GM18907 (cell line): ENCODE results near the gene MED7.

Experiments used
- ATAC-seq: cut with Tn5 transposase; IDR thresholded peaks from one replicate; pipeline ENCODE4 v1.9.1; 2021; ENCODE audit warnings: mild to moderate bottlenecking, moderate library complexity; ENCODE audit not compliant: unreplicated experiment

The MED7 gene

GRCh38 chr5:157164521-157164920 lies 21.9 kb upstream of the MED7 start:
- ATAC-seq: no peak

GRCh38 chr5:157162919-157163510 lies 20.4 kb upstream of the MED7 start:
- ATAC-seq: no peak

DNA sequence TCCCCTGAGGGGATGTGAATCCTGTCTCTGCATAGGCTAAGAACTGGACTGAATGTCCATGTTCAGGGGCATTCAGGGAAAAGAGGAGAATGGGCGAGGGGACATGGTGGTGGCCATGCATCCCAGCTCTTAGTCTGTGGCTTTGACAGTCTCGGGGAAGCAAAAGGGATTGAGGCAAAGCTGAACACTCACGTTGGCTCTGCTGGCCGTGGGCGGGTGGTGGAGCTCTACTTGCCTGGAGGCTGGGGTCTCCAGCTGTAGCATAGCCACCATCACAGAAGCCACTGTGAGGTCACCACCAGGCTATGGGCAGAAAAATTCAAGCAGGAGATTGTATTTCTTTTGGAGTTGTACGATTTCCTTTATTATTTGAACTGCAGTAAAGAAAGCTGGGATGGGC lies 19.3 kb upstream of the MED7 start:
- ATAC-seq: no peak

DNA sequence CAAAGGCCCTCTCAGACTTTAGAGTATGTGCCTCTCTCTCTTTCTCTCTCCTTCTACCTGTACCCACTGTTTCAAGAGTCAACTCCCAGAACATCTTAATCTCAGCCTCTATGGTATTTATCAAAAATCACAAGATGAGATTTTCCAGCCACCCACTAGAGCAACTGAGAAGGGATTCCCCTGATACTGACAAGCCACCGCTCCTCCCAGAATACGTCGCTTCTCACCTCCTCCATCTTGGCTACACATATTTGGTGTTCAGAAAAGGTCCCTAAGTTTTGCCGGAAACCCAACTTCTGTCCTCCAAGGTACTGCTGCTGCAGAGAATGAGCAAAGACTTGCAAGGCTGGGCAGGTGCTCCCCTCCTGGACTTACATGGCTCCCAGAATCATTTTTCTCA lies 17.3 kb upstream of the MED7 start:
- no peak for ATAC-seq

DNA sequence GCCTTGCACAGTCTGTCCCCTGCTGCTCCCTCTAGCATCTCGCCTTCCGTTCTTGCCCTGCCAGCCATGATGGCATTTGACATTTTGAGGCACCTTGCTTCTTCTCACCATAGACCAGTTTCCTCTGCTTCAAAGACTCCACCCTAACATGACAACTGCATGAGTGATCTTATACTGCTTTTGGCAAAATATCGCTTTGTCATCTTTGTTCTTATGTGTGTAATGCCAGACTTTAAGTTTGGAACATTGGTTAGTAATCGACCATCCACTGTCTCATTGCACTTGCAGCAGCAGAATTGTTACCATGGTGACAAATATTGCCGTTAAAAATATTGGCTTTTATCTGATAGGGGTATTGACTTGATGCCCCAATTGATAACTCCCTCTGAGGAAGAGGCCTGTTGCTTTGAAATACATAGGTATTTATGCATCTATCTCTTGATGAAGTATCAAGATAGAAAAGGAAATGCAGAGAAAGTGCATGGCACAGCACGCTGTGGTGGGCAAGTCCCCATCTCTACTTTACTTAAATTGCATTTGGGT lies 16.6 kb upstream of the MED7 start:
- ATAC-seq: no peak

GRCh38 chr5:157157293-157157891 lies 14.7 kb upstream of the MED7 start:
- ATAC-seq: no peak

GRCh38 chr5:157155297-157155696 lies 12.6 kb upstream of the MED7 start:
- no peak for ATAC-seq

- ATAC-seq: no peak
Measured at GRCh38 chr5:157150995-157151394, 8.3 kb upstream of the MED7 start.

GRCh38 chr5:157148734-157149615 lies 6.3 kb upstream of the MED7 start:
- peak; percentile 54 for ATAC-seq

DNA sequence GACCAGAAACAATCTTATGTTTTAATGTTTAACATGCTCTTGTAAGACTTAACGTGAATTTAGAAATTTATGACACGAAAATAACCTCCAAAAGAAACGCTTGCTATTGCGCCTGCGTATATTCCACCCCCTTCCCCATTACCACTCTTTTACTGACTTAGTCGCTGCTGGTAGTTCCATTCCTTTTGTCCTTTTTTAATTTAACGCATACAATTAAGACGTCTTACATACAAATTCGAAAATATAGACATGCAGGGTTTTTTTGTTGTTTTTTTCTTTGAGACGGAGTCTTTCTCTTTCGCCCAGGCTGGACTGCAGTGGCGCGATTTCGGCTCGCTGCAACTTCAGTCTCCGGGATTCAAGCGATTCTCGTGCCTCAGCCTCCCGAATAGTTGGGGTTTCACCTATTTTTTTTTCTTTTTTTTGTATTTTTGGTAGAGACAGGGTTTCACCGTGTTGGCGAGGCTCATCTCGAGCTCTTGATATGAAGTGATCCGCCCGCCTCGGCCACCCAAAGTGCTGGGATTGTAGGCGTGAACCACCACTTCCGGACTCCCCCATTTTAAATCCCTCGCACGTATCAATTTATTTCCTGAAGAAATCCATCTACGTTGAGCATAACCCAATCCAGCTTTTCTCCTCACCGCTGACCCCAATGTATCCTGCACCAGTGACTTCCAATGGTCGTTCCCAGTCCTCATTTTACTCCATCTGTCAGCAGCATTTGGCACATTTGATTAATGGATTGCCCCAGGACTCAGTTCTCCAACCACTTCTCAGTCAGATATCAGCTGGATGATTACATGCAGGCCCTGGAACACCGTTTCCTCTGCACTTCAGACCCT lies 684 bp upstream of the MED7 start:
- ATAC-seq: peak; percentile 43

DNA sequence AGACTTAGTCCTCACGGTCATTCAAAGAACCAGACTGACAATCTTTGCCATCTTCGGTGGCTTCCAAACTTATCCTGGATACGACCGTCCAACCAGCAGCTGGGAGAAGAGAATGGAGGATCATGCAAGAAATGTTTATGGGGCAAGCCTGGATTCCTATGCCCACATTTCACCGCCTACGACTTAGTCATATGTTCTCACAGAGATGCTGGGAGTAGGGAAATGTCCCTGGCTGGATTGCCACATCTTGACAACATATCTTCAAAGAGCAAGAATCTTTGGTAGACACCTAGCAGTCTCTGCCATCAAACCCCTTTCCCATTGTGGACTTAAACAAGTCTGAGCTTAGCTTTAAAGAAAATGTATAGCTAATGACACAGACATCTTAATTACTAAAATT lies 5.0 kb downstream of the MED7 start:
- no peak for ATAC-seq

DNA sequence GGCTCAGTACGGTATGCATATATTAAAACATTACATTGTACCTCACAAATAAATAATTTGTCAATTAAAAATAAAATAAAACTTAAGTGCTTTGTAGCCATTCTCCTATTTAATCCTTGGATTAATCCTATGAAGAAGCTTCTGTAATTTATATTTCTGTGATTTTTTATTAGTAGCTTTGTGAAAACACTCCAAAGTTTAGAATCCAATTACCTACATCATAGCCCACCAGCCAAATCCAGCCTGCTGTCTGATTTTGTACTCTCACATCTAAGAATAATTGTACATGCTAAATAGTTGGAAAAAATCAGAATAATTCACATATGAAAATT lies 10.4 kb downstream of the MED7 start:
- no peak for ATAC-seq

DNA sequence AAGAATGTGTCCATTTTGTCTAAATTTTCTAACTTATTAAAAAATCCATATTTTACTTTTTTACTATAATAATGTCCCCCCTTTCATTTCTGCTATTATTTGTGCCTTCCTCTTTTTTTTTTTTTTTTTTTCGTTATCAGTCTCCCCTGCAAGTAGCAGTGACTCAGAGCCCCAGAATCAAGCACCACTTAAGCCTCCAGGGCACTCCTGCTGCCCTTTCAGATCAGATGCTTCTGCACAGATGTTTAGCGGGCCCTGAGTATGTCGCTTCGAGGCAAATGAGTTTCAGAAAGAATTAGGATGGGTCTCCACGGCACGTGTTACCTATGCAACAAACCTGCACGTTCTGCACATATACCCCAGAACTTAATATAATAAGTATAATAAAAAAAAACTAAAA lies 11.7 kb downstream of the MED7 start:
- ATAC-seq: peak; percentile 46

GRCh38 chr5:157121709-157122108 lies 21.0 kb downstream of the MED7 start:
- ATAC-seq: no peak

GRCh38 chr5:157120102-157120501 lies 22.6 kb downstream of the MED7 start:
- no peak for ATAC-seq

GRCh38 chr5:157116483-157116954 lies 26.1 kb downstream of the MED7 start:
- ATAC-seq: peak; percentile 71

DNA sequence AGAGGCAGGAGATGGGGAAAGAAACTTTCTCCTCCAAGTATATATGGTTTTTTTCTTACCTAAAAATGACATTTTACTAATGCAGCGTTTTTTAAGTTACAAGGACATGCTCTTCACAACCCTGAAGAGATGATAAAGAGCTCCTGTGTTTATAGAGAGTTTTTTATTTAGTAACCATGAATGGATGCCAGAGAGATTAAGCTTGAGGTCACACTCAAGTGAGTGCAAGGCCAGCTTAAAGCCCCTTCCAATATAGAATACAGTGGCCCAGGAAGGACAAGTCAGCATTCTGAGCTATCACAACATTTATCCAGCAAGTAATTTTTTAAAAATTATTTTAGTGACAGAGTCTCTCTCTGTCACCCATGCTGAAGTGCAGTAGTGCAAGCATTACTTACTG lies 27.2 kb downstream of the MED7 start:
- no peak for ATAC-seq

- ATAC-seq: no peak
Measured at GRCh38 chr5:157115012-157115411, 27.7 kb downstream of the MED7 start.

DNA sequence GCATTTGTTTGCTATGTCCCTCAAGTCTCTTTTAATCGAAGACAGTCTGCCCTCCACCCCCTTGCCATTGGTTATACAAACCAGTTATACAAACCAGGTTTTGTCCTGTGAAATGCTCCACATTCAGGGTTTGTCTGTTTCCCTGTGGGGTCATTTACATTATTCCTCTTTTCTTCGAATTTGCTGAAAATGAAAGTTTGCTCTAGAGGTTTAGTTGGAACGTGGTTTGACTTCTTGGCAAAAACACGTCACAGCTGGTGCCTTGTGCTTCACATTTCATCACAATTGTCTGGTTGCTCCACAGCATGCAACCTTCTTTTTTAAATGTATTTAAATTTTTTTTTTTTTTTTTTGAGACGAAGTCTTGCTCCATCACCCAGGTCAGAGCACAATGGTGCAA lies 29.7 kb downstream of the MED7 start:
- no peak for ATAC-seq

- ATAC-seq: peak; percentile 64
Measured at GRCh38 chr5:157109744-157110143, 32.9 kb downstream of the MED7 start.

DNA sequence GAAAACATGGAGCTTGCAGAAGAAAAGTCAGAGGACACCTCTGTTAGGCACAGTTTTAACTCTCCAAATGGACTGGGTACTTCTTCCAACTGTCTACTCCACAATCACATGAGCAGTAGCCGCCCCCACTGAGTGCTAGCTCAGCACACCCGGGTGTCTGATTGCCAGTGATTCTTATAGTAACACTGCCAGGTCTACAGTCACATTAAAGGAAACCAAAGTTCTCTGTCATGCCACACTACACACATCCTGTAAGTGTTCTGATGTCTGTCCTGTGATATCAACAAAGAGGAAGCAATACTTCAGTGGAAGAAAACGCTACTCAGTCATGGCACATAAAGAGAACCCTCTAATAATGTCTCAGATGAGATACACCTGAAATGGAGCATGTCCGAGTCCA lies 33.7 kb downstream of the MED7 start, which contains the start of gene HAVCR2:
HAVCR2 (minus strand) TSS at position 69 of the 400 bp plus-strand sequence; CDS start at position 8, 61 bp downstream.
- peak; percentile 90 for ATAC-seq
